Adrenal gland (tissue), 12 donors: Measurements from ENCODE around the gene CRACR2B. TPM values are rescaled to one million over a fixed set of nuclear protein-coding genes. Genes with fewer than 3 reads are reported as not detected.

Experiments
- DNase-seq, 7 donors: peaks; one replicate each; pipeline ENCODE4 v3.0.0-alpha.2; 2019 to 2020
- H3K27ac ChIP-seq, 5 donors: fragments of 200-600 bp; sonication (generic) in 4 of 5; 1 replicate in 3 of 5; 2 replicates in 2 of 5; pipeline versions ENCODE4 v1.5.1 to v1.8.0; 2016 to 2020; ENCODE audit warnings: mild to moderate bottlenecking in 1 of 5
- H3K27me3 ChIP-seq: fragments of 200-600 bp; 2 replicates; pipeline ENCODE4 v1.8.0; 2021
- H3K36me3 ChIP-seq, 2 donors: fragments of 200-600 bp; replicated peaks in 1 of 2; 1 replicate in 1 of 2; 2 replicates in 1 of 2; pipeline versions ENCODE4 v1.5.1 to v1.8.0; 2018 to 2022
- H3K4me1 ChIP-seq, 2 donors: fragments of 200-600 bp; replicated peaks in 1 of 2; 1 replicate in 1 of 2; 2 replicates in 1 of 2; pipeline versions ENCODE4 v1.5.1 to v1.8.0; 2018 to 2021
- H3K4me3 ChIP-seq, 4 donors: fragments of 200-600 bp; sonication (generic) in 3 of 4; one replicate each; pipeline ENCODE4 v1.5.1; 2016 to 2018
- H3K9me3 ChIP-seq, 3 donors: fragments of 200-600 bp; sonication (generic) in 1 of 3; replicated peaks in 1 of 3; 1 replicate in 2 of 3; 2 replicates in 1 of 3; pipeline versions ENCODE4 v1.5.1 to v1.8.0; 2016 to 2021
- CTCF ChIP-seq, 6 experiments: fragments of 450-650 bp in 4 of 6; fragments of 200-600 bp in 2 of 6; sonication (generic) in 1 of 6; IDR thresholded peaks; 1 replicate in 5 of 6; 2 replicates in 1 of 6; pipeline versions ENCODE4 v1.5.1 to v1.8.0; 2016 to 2021; ENCODE audit warnings: antibody characterized with exemption in 6 of 6, mild to moderate bottlenecking in 2 of 6, moderate library complexity in 1 of 6
- POLR2A ChIP-seq, 2 donors: fragments of 450-650 bp; IDR thresholded peaks; one replicate each; pipeline ENCODE4 v1.6.1; 2017; ENCODE audit warnings: antibody characterized with exemption in 2 of 2, mild to moderate bottlenecking in 2 of 2, moderate library complexity in 1 of 2
- WGBS, 4 donors: extraction: QIAGEN DNeasy Blood & Tissue Kit in 2 of 4; methylation state at CpG; one replicate each; pipeline versions ENCODE4 v1.1.5 to v1.1.7; 2013 to 2017; 5-methylcytosine and 5-hydroxymethylcytosine counted together
- intact Hi-C, 2 donors: fragments of 100-400 bp; cut with DNase I; formaldehyde crosslinking; loops; one replicate each; pipeline versions ENCODE4 v1.14.1 to v1.15.0; 2022 to 2023
- polyA plus RNA-seq, 3 donors: library from polyadenylated mRNA; stranded (reverse); fragments of 200-250 nt in 2 of 3; fragments of 350-450 nt in 1 of 3; fragmentation: Illumina TruSeq in 1 of 3; extraction: RNeasy Lipid Tissue Mini Kit (QIAGEN cat#74804) in 1 of 3; gene quantifications; one replicate each; pipeline ENCODE4 v1.2.3, GENCODE V29; 2013 to 2014
- total RNA-seq, 9 donors: library from RNA; depleted of rRNA in 4 of 9; stranded (reverse); fragments of >200 nt in 4 of 9; fragments of 120-200 nt in 1 of 9; fragmentation: NEBNext Ultra II Directional in 1 of 9; extraction: Animal tissue kit (Norgen Biotek cat#: 25700) in 1 of 9; gene quantifications; one replicate each; pipeline versions ENCODE4 v1.1.0 to v1.2.4, GENCODE V29; 2013 to 2023
- donor health status: healthy with polysubstance abuse.
- donor health status: Bipolar disorder and iron deficiency.
- donor health status: DM: yes; HTN: yes; CAD: no.
- donor health status: DM: no; HTN: no; CAD: no.
- donor health status: DM: no; HTN: no; CAD: no.
- donor health status: DM: yes; HTN: yes; CAD: no.

Gene CRACR2B
- total and polyA plus RNA-seq, 12 donors = 1.0 to 91.3 (median 15.6) TPM

DNA sequence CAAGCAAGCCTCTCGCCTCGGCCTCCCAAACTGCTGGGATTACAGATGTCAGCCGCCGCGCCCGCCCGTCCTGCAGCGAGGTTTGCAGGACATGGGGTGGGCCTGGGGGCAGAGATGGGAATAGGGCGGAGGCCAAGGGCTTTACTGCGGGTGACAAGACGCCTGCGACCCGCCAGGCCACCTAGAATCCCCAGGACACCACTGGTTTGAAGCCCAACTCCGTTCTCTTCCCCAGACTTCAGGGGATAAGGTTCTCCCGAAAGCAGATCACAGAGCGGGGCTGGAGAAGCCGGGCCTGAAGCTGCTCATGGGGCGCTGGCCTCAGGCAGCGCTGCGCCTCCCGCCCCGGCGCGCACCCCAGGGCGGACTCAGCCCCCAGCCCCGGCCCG lies 14.3 kb downstream of the CRACR2B start:
- DNase-seq = peak in 1 of 7 donors; percentile 59
- WGBS, 4 donors = 0 to 1% (median 0%) methylated on average over 13 to 27 of the region's 27 CpGs
- peaks cover 0 to 35% of the 10 kb centered on the region in 2 donors for H3K36me3 ChIP-seq
- intact Hi-C loops = no loop called here
- H3K27ac ChIP-seq = peak overlapping the region; percentile 62 to 97 (median 94)
- H3K9me3 ChIP-seq = no peaks in the 10 kb centered on the region
- H3K4me1 ChIP-seq = peaks cover 31 to 40% of the 10 kb centered on the region in 2 donors
- peak overlapping the region; percentile 79 to 97 (median 91) for H3K4me3 ChIP-seq
- TF ChIP-seq POLR2A (IDR thresholded peaks at IDR 0.05) = no peak
- TF ChIP-seq CTCF (IDR thresholded peaks at IDR 0.05) = no peak
- no peaks in the 10 kb centered on the region for H3K27me3 ChIP-seq

- no peaks in the 10 kb centered on the region for H3K27me3 ChIP-seq
- WGBS, 4 donors = 0 to 1% (median 0%) methylated on average over 25 to 87 of the region's 87 CpGs; no CpG with 5 or more reads in 1 of the 4 donors
- peak within 1 kb of the TSS; percentile 62 to 97 (median 94) for H3K27ac ChIP-seq
- TF ChIP-seq CTCF (IDR thresholded peaks at IDR 0.05) (peak in 2 of 6 experiments; percentile 16 to 32), POLR2A (IDR thresholded peaks at IDR 0.05) (peak; percentile 73 to 89)
- H3K36me3 ChIP-seq = peaks cover 0 to 30% of the 10 kb centered on the region in 2 donors
- peak within 1 kb of the TSS; percentile 79 to 97 (median 91) for H3K4me3 ChIP-seq
- H3K9me3 ChIP-seq = no peaks in the 10 kb centered on the region
- intact Hi-C loops = no loop called here
- DNase-seq = peak; percentile 83 to 94 (median 89)
- peaks cover 31 to 40% of the 10 kb centered on the region in 2 donors for H3K4me1 ChIP-seq
Measured at GRCh38 chr11:842370-843002, 14.8 kb downstream of the CRACR2B start, which contains the start of the genes POLR2L and TSPAN4. Gene POLR2L, minus strand, starts transcription at chr11:842529. Its CDS starts 21 bp downstream, at chr11:842508. Gene TSPAN4, plus strand, starts transcription at chr11:842852. Its CDS starts 7,453 bp downstream, at chr11:850305.

DNA sequence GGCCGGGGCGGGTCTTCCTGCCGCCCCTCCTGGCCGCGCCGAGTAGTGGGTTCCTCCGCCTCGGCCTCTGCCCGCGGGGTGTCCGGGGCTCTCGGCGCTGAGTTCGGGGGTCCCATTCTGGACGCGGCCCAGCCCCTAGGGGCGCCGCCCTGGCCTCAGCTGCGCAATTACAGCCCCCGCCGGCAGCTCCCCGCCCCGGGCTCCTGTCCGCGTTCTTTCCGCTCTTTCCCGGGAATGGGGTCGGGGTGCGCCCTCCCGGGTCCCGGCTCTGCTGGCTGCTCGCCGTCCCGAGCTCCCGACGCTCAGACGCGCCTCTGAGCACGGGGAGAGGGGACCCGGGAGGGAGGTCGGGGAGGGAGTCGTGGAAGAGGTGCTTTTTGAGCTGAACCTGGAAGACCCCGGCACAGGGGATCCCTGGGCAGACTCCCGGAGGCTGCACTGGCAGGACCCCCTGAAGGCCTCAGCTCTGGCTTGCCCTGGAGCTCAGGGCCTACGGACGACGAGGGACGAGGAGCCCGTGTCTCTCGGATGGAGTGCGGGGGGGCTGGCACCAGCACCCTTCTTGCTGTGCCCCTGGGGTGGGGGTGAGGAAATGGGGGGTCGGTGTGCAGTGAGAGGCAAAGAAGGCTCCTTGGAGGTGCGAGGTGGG lies 15.5 kb downstream of the CRACR2B start:
- intact Hi-C loops = no loop called here
- Histone ChIP-seq H3K27ac (peak overlapping the region; percentile 44 to 97 (median 94)), H3K4me1 (peaks cover 31 to 41% of the 10 kb centered on the region in 2 donors), H3K27me3 (no peaks in the 10 kb centered on the region), H3K9me3 (no peaks in the 10 kb centered on the region), H3K4me3 (peak overlapping the region; percentile 31 to 97 (median 65)), H3K36me3 (peaks cover 0 to 22% of the 10 kb centered on the region in 2 donors)
- WGBS, 4 donors = 0 to 6% (median 3%) methylated on average over 2 to 53 of the region's 53 CpGs; no CpG with 5 or more reads in 1 of the 4 donors
- TF ChIP-seq CTCF (IDR thresholded peaks at IDR 0.05) = no peak
- no peak for TF ChIP-seq POLR2A (IDR thresholded peaks at IDR 0.05)
- DNase-seq = peak in 1 of 7 donors; percentile 58
